HUDEP-2 (cell line): ENCODE results near the gene SLC35B1.

Source experiments
- DNase-seq, 76 experiments: peaks; one replicate each; lab custom pipeline; 2025; ENCODE audit not compliant: unreplicated experiment in 76 of 76; lab: John Stamatoyannopoulos, UW

SLC35B1 gene

GRCh38 chr17:49677134-49677932, 30.4 kb downstream of the SLC35B1 start:
- peak in 75 of 76 experiments; percentile 25 to 98 (median 91) for DNase-seq

DNA sequence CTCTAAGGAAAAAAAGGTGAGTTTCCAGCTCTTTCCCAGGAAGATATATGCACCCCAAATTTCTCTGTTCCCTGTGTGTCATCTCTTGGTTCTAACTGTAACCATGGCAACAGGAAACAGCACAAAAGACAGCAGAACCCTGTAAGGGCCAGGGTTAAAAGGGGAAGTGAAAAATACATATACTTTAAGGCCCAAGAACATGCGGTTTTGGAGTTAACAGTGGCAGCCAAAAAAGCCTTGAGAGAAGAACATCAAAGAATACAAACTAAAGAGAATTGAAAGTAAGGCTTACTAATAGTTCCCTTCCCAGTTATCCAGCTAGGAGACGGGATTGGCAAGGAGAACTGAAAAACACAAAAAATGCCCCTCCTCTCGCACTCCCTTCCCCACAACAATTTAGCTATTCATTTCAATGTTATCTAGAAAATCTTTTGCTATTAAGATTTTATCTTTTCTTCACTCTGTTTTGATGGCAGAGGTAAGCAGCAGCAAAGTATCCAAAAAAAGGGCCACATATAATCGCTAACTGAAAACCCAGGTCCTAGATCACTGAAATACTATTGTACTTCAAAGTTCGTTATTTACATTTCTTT, 31.4 kb downstream of the SLC35B1 start:
- DNase-seq, result peak in 33 of 76 experiments; percentile 4 to 74 (median 36)

GRCh38 chr17:49674507-49674906, 33.3 kb downstream of the SLC35B1 start:
- no peak for DNase-seq

GRCh38 chr17:49673679-49674078, 34.1 kb downstream of the SLC35B1 start:
- DNase-seq, result peak in 1 of 76 experiments; percentile 1

GRCh38 chr17:49670641-49671040, 37.1 kb downstream of the SLC35B1 start:
- DNase-seq, result no peak

DNA sequence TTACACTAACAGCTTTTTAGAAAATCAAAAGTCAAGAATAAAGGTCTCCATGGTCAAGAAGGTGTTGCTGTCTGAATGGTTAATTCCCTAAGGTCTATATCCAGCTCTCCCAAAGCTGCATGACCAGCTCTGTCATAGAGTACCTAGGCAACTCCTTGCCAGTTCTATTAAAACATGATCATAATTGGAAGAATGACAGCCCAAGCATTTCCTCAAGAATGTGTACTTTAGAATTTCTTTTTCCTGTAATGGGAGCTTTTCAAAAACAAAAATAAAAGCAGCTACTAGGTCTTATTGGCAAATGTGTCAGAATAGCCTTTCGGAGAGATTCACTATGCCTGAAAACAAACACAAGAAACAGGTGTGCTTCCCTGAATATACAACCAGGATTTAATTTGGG, 37.8 kb downstream of the SLC35B1 start:
- no peak for DNase-seq

DNA sequence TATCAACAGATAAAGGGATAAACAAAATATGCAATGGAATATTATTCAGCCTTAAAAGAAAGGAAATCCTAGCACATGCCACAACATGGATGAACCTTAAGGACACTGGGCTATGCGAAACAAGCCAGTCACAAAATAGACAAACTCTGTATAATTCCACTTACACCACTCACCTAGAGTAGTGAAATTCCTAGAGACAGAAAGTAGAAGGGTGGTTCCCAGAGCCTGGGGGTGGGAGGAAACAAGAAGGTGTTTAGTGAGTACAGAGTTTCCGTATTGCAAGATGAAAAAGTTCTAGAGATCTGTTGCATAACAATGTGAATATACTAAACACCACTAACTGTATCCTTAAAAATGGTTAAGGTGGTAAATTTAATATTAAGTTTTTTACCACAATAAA, 39.9 kb downstream of the SLC35B1 start:
- DNase-seq, result no peak

- no peak for DNase-seq
These were observed 43.0 kb downstream of the SLC35B1 start for GRCh38 chr17:49664706-49665211.

GRCh38 chr17:49659661-49660382, 47.9 kb downstream of the SLC35B1 start:
- no peak for DNase-seq

DNA sequence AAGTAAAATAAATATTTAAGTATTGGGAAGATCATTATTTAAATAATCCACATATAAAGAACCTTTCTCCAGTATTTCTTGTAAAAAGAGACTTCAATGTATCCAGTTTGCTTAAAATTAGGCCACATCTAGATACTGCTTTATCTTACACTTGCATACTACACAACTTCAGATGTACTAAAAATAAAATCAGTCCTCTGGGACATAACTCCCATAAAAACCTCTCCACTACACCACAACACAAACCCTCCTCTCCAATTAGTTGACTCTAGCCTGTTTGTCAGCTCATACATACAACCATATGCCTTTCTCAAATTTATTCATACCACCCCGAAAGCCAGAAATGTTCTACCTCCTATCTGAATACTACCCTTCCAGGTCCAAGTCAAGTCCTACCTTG, 51.5 kb downstream of the SLC35B1 start:
- no peak for DNase-seq
